SU-DHL-6 (cell line): ENCODE results near the gene ACTL7A.

Source experiments
- EZH2phosphoT487 ChIP-seq: fragments of 200-600 bp; sonication (generic), shearing (Covaris generic); conservative IDR thresholded peaks from 2 replicates; pipeline ENCODE4 v1.6.1; 2018; ENCODE audit warnings: mild to moderate bottlenecking, antibody characterized with exemption, low read length, moderate library complexity, mixed read lengths
- TF ChIP-seq, protein P1 (sequence below): fragments of 200-600 bp; sonication (generic); IDR thresholded peaks from one replicate; pipeline ENCODE4 v1.5.1; 2017; ENCODE audit warnings: antibody characterized with exemption, mild to moderate bottlenecking, low read length, moderate library complexity; ENCODE audit not compliant: insufficient read depth, poor library complexity, severe bottlenecking

GRCh38 chr9:108910402-108910801 lies 48.3 kb downstream of the ACTL7A start:
- TF ChIP-seq, protein P1, sequence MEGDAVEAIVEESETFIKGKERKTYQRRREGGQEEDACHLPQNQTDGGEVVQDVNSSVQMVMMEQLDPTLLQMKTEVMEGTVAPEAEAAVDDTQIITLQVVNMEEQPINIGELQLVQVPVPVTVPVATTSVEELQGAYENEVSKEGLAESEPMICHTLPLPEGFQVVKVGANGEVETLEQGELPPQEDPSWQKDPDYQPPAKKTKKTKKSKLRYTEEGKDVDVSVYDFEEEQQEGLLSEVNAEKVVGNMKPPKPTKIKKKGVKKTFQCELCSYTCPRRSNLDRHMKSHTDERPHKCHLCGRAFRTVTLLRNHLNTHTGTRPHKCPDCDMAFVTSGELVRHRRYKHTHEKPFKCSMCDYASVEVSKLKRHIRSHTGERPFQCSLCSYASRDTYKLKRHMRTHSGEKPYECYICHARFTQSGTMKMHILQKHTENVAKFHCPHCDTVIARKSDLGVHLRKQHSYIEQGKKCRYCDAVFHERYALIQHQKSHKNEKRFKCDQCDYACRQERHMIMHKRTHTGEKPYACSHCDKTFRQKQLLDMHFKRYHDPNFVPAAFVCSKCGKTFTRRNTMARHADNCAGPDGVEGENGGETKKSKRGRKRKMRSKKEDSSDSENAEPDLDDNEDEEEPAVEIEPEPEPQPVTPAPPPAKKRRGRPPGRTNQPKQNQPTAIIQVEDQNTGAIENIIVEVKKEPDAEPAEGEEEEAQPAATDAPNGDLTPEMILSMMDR: no peak
- TF ChIP-seq EZH2phosphoT487: no peak
